PC-3 (cell line): ENCODE results near the gene SEC23IP. TPM values are rescaled to one million over a fixed set of nuclear protein-coding genes. Genes with fewer than 3 reads are reported as not detected.
A peak's percentile ranks its signal among the peaks of the same experiment; 100 is the strongest.

Experiments
- ATAC-seq: fragments of 200-7000 bp; cut with Tn5 transposase; 2 replicates; pipeline ENCODE4 v1.9.1; 2020; ENCODE audit warnings: mild to moderate bottlenecking, moderate library complexity
- BruUV-seq: library from RNA; stranded (reverse); fragments of 400-500 nt; replicated peaks from 2 replicates; lab custom pipeline; 2021; lab: Mats Ljungman, UMichigan
- CTCF ChIA-PET: fragments of 300-600 bp; sonication (Branson Sonifier 250); formaldehyde crosslinking; loops from one replicate; lab custom pipeline; 2022; ENCODE audit warnings: antibody characterized with exemption; lab: Charles Lee
- POLR2A ChIA-PET: fragments of 300-600 bp; sonication (Branson Sonifier 250); formaldehyde crosslinking; loops from one replicate; lab custom pipeline; 2022; ENCODE audit warnings: antibody characterized with exemption; ENCODE audit not compliant: unreplicated experiment; lab: Charles Lee
- DNase-seq: peaks from one replicate; pipeline ENCODE4 v3.0.0-alpha.2; 2015
- H2AFZ ChIP-seq: fragments of 300-600 bp; sonication (generic); 2 replicates; pipeline ENCODE4 v1.6.0; 2016; ENCODE audit warnings: antibody characterized with exemption, low read length
- H3F3A ChIP-seq: fragments of 300-600 bp; sonication (generic); one replicate; pipeline ENCODE4 v1.6.0; 2017; ENCODE audit warnings: antibody characterized with exemption, low read length, control low read depth, mild to moderate bottlenecking; ENCODE audit not compliant: unreplicated experiment
- H3K27ac ChIP-seq: fragments of 300-600 bp; sonication (generic); 2 replicates; pipeline ENCODE4 v1.5.1; 2016; ENCODE audit warnings: mild to moderate bottlenecking, low read length
- H3K27me3 ChIP-seq: fragments of 300-600 bp; sonication (generic); 2 replicates; pipeline ENCODE4 v1.6.1; 2016; ENCODE audit warnings: low read length, mixed read lengths
- H3K36me3 ChIP-seq: fragments of 300-600 bp; sonication (generic); 2 replicates; pipeline ENCODE4 v1.6.1; 2016; ENCODE audit warnings: low read depth, mixed run types, low read length, mixed read lengths
- H3K4me1 ChIP-seq: fragments of 300-600 bp; sonication (generic); 2 replicates; pipeline ENCODE4 v1.5.1; 2016; ENCODE audit warnings: low read length; ENCODE audit not compliant: insufficient read depth
- H3K4me2 ChIP-seq: fragments of 300-600 bp; sonication (generic); 2 replicates; pipeline ENCODE4 v1.6.0; 2016; ENCODE audit warnings: low read length
- H3K4me3 ChIP-seq: fragments of 300-600 bp; sonication (generic); 2 replicates; pipeline ENCODE4 v1.5.1; 2016; ENCODE audit warnings: mild to moderate bottlenecking, low read length, mixed read lengths
- H3K79me2 ChIP-seq: fragments of 300-600 bp; sonication (generic); 2 replicates; pipeline ENCODE4 v1.6.1; 2017; ENCODE audit warnings: low read length, mixed read lengths
- H3K9ac ChIP-seq: fragments of 300-600 bp; sonication (generic); 2 replicates; pipeline ENCODE4 v1.6.0; 2016; ENCODE audit warnings: mild to moderate bottlenecking, low read length
- H3K9me2 ChIP-seq: fragments of 300-600 bp; sonication (generic); replicated peaks from 2 replicates; pipeline ENCODE4 v1.6.1; 2016; ENCODE audit warnings: mixed run types, low read length, mixed read lengths
- H3K9me3 ChIP-seq: fragments of 300-600 bp; sonication (generic); 2 replicates; pipeline ENCODE4 v1.6.1; 2016; ENCODE audit warnings: low read length, mixed read lengths
- H4K20me1 ChIP-seq: fragments of 300-600 bp; sonication (generic); 2 replicates; pipeline ENCODE4 v1.6.1; 2016; ENCODE audit warnings: low read length, mixed read lengths
- CTCF ChIP-seq: fragments of 300-600 bp; sonication (generic); conservative IDR thresholded peaks from 2 replicates; pipeline ENCODE4 v1.5.1; 2017; ENCODE audit warnings: antibody characterized with exemption, low read depth, mild to moderate bottlenecking, low read length
- EZH2 ChIP-seq: fragments of 300-600 bp; sonication (generic); IDR thresholded peaks from one replicate; pipeline ENCODE4 v1.6.1; 2017; ENCODE audit warnings: antibody characterized with exemption, mild to moderate bottlenecking, low read length; ENCODE audit not compliant: unreplicated experiment
- EZH2phosphoT487 ChIP-seq: fragments of 300-600 bp; sonication (generic); IDR thresholded peaks from 2 replicates; pipeline ENCODE4 v1.6.1; 2018; ENCODE audit warnings: mild to moderate bottlenecking, antibody characterized with exemption, low read length, borderline replicate concordance
- intact Hi-C: fragments of 100-400 bp; cut with micrococcal nuclease; formaldehyde crosslinking; loops from 2 replicates; pipeline ENCODE4 v1.9.0; 2023
- total RNA-seq: library from RNA; depleted of rRNA; stranded (reverse); fragments of >200 nt; gene quantifications from 2 replicates; pipeline ENCODE4 v1.2.3, GENCODE V29; 2014

SEC23IP gene
- total RNA-seq, 1 experiment from 2014 or later, result 42.7 TPM

GRCh38 chr10:119893845-119894427, 1.4 kb downstream of the SEC23IP start:
- H3K36me3 ChIP-seq, result peaks cover 12% of the 10 kb centered on the region
- ChIA-PET CTCF (no interaction called here), POLR2A (interaction anchor here (0.7 kb wide), 1 partner anchor 1156 kb away, joined by 5 read pairs; no protein-coding TSS in a partner anchor)
- peak overlapping the region; percentile 93 for H3K4me3 ChIP-seq
- peaks cover 31% of the 10 kb centered on the region for H4K20me1 ChIP-seq
- no peak overlapping the region for H2AFZ ChIP-seq
- no peak for TF ChIP-seq CTCF
- TF ChIP-seq EZH2, result no peak
- no peak for TF ChIP-seq EZH2phosphoT487
- H3K27me3 ChIP-seq, result no peaks in the 10 kb centered on the region
- ATAC-seq (no peak), DNase-seq (no peak)
- peaks cover 36% of the 10 kb centered on the region for H3K4me1 ChIP-seq
- peaks cover 69% of the 10 kb centered on the region for H3K79me2 ChIP-seq
- no peaks in the 10 kb centered on the region for H3K9me3 ChIP-seq
- no peaks in the 10 kb centered on the region for H3F3A ChIP-seq
- no peaks in the 10 kb centered on the region for H3K9me2 ChIP-seq
- 0 out of 2 replicates have a peak overlapping the region, but pooled peaks have one; percentile 96 for H3K9ac ChIP-seq
- no TSS peak for BruUV-seq
- intact Hi-C loops, result no loop called here
- H3K27ac ChIP-seq, result no peak overlapping the region
- peak overlapping the region; percentile 98 for H3K4me2 ChIP-seq

- no TSS peak for BruUV-seq
- peak; percentile 33 for ATAC-seq
- Histone ChIP-seq H3K27ac (peak overlapping the region; percentile 87), H3K9me3 (no peaks in the 10 kb centered on the region), H3K4me1 (peaks cover 36% of the 10 kb centered on the region), H3K9me2 (no peaks in the 10 kb centered on the region), H3K4me2 (peak overlapping the region; percentile 98), H3K79me2 (peaks cover 91% of the 10 kb centered on the region), H2AFZ (no peak overlapping the region), H3F3A (no peaks in the 10 kb centered on the region), H3K4me3 (peak overlapping the region; percentile 56), H3K9ac (peak overlapping the region; percentile 28), H3K36me3 (peaks cover 22% of the 10 kb centered on the region), H4K20me1 (peaks cover 36% of the 10 kb centered on the region), H3K27me3 (no peaks in the 10 kb centered on the region)
- TF ChIP-seq EZH2phosphoT487 (no peak), CTCF (no peak), EZH2 (no peak)
- intact Hi-C loops, result no loop called here
- peak; percentile 87 for DNase-seq
- CTCF ChIA-PET, result interaction anchor here (0.6 kb wide), 1 partner anchor 37 kb away, joined by 3 read pairs; no protein-coding TSS in a partner anchor
- POLR2A ChIA-PET, result no interaction called here
Measured at GRCh38 chr10:119896061-119896655, 3.6 kb downstream of the SEC23IP start.
